GM19099 (cell line): ENCODE results near the gene INPP5A.

Experiments
- POLR2A ChIP-seq: IDR thresholded peaks from 3 replicates; pipeline ENCODE4 v1.6.1; 2011; ENCODE audit warnings: low read depth; ENCODE audit not compliant: insufficient read length; ENCODE audit errors: extremely low read depth

Gene INPP5A

DNA sequence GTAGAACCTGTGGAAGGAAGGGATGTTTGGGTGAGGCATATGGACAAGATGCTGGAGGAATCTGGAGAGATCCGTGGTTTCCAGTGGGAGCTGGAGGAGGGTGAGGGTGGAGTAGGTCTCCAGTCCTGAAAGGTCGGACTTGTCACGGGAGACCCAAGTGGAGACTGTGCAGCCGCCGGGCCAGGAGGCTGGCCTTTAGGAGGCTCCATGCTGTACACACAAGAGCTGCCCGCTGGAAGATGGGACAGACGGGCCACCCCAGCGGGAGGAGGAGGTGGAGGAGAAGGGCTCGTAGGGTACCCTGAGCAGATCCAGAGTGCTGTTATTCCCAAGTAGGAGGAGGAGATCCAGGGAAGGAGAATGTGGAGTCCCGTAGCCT lies 141.6 kb downstream of the INPP5A start:
- no peak for TF ChIP-seq POLR2A

DNA sequence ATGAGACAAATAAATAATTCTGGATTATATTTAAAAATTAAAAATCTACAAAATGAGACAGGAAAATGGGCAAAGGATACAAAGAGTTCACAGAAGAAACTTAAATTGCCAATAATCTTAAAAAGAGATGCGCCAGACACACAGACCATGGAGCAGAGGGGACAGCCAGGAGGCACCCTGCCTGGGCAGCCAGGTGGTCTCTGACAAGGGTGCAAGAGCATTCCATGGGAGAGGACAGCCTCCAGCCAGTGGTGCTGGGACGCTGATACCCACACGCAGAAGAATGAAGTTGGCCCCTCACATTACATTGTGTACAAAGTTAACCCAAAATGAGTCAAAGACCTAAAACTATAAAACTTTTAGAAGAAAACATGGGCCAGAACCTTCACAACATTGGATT lies 142.1 kb downstream of the INPP5A start:
- TF ChIP-seq POLR2A = no peak

DNA sequence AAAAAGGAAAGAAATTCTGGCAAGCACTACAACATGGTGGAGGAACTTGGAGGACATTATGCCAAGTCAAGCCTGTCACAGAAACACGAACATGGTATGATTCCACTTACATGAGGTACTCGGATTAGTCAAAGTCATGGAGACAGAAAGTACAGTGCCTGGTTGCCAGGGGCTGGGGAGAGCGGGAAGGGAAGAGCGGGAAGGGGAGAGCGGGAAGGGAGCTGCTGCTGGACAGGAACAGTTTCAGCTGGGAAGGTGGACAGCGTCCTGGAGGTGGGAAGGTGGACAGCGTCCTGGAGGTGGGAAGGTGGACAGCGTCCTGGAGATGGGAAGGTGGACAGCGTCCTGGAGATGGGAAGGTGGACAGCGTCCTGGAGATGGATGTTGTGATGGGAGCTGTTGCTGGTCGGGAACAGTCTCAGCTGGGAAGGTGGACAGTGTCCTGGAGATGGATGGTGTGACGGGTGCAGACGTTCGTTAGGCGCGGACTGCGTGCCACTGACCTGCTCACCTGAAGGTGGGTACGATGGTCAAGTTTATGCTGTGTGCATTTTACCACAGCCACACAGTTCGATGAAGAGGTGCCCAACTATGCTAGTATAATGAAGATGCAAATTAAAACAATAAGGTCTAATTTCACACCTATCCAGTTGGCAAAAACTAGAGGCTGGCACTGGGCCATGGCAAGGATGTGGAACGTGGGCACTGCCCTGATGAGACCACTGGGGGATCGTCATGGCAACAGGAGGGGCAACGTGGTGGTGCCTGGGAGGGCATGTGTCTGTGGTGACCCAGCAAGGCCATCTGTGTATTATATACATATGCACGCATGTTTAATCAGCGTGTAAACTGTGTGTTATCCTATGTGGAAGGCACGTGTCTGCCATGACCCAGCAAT lies 144.5 kb downstream of the INPP5A start:
- no peak for TF ChIP-seq POLR2A

DNA sequence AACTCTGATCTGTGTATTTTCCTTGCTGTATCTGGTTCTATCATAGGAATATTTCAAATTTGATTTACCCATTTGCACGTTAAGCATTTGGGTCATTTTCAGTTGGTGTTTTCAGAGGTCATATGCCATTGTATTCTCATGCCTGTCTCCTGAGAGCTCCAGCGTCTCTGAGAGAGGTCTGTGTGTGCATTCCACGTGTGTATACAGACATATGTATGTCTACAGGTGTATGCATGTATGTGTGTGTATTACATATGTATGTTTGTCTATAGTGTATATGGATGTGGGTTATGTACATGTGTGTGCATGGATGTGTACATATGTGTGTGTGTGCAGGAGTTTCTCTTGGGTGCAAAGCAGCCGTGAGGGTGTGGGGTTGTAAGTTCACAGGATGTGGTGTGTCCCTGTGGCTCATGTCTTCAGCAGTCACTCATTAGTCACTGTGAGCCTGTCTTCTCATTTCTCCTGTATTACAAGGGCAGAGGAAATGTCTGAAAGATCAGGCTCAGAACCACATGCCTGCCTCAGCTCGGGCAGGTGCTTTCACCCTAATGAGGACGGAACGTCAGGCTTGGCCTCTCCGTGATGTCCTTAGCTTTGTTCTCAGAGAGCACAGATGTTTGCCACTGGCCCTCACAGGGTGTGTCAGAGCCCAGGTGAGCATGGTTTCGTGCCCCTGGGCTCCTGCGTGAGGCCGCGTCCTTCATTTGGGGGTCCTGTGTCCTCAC lies 146.7 kb downstream of the INPP5A start:
- no peak for TF ChIP-seq POLR2A

DNA sequence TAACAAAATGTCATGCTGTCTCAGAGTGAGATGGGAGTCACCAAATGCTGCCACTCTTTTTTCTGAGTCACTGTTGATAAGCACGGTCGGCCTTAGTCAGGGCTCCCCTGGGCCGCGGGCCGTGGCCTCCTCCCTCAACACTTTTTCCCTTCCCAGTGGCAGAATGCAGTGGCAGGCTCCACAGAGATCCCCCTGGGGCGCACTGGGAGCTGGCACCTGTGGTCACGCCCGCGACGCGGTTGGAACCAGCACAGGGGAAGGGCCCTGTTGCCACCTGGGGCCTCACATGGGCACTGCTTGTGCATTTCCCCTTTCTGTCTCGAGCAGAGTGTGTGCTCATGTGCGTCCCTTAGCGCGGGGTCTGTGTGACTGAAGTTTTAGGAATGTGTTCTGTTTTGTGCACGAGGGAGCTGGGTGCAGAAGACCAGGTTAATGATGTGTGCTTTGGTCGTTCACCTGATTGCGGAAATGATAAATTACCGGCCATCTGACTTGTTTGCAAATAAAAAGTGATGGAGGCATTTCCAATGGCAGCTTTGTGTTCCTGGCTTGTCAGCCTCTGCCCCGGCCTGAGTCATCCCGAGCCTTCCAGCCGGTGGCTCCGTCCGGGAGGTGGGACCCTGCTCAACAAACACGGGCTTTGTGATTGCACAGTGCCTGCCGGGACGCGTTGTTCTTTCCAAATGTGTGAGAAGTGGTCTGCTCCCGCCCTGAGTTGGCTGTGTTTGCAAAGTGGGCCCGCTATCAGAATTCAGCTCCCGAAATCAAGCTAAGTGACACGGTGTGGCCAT lies 147.7 kb downstream of the INPP5A start:
- TF ChIP-seq POLR2A = no peak

DNA sequence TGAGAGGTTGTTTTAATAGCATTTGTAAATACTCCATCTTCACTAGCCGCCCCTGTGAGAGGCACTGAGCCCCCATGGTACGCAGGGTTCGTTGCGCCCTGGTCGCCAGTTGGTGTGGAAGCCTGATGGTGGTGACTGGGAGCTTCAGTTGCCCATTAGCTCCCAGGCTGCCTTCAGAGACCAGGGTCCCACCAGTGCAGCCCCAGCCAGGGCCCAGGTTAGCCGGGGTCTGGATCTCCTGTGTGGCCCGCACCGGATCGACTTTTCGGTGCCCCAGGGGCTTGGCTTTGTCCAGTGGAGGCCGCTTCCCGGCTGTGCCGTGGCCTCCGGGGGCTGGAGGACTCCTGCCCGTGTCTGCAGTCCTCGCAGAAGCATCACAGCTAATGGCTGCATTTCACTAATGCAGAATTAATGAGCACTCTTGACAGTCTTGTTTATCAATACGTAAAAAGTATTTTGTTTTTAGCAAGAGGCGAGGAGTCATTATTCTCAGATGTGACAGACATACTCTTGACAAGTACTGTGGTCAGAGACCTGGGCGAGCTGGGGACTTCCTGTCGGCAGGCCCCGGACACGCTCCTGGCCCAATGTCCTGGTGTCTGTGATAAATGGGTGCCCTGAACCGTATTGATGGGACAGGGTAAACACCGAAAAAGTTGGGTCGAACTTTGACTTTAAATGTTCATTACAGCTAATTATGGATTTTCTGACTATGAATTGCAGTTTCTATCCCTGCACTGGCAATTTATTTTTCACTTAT lies 148.5 kb downstream of the INPP5A start:
- TF ChIP-seq POLR2A = no peak

DNA sequence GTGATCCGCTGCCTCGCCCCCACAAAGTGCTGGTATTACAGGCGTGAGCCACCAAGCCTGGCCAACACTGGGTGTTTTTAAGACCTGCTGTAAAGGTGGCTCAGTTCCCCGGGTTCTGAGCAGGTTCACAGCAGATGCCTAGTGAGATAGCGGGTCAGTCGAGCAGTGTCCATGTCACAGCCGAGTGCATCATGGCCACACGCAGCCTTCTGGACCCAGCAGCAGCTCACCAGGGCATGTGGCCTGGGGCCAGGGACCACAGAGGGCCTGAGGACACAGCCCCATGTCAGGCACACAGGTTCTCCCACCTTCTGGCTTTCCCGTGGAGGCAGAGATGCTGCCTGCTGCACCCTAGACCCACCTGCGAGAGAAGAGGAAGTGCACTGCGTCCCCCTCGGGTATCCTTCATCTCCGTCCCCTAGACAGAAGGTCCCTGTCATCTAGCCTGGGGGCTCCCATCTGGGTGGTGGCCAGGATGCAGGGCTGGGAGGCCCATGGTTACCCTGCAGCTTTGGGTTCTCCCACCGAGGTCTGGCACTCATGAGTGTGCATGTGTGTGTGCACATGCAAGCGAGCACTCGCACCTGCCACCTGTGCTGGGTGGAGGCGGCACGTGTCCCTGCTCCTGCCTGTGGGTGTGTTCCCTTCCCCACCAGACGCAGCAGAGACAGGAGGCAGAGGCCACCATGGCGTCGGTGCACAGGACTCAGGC lies 149.8 kb downstream of the INPP5A start:
- no peak for TF ChIP-seq POLR2A

DNA sequence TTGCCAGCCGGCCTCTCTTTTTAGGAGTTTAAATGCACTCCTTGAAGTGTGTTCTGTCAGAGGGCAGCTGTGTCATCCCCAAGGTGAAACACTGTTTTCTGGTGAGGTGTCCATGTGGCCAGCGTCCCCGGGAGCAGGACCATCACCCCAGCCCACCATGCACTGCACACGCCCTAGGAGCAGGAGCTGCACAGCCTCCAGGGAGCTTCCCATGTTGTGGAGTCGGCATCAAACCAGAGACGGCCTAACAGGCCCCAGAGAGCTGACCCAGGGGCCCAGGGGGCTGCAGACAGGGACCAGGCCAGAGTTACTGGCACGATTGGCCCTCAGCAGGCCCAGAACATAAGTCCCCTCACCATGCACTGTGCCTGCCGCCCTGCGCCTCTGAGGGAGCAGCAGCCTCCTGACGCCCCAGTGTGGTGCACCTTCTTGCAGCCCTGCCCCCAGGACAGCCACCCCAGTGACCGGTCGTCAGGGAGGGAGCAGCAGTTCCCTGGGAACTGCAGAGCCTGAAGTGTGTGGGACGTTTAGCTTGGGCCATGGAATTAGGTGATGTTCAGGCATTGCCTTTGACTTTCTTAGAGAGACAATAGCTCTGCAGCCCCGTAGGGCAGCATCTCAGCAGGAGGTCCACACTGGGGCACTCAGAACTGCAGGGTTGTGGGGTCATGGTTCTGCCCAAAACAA lies 150.4 kb downstream of the INPP5A start:
- no peak for TF ChIP-seq POLR2A

DNA sequence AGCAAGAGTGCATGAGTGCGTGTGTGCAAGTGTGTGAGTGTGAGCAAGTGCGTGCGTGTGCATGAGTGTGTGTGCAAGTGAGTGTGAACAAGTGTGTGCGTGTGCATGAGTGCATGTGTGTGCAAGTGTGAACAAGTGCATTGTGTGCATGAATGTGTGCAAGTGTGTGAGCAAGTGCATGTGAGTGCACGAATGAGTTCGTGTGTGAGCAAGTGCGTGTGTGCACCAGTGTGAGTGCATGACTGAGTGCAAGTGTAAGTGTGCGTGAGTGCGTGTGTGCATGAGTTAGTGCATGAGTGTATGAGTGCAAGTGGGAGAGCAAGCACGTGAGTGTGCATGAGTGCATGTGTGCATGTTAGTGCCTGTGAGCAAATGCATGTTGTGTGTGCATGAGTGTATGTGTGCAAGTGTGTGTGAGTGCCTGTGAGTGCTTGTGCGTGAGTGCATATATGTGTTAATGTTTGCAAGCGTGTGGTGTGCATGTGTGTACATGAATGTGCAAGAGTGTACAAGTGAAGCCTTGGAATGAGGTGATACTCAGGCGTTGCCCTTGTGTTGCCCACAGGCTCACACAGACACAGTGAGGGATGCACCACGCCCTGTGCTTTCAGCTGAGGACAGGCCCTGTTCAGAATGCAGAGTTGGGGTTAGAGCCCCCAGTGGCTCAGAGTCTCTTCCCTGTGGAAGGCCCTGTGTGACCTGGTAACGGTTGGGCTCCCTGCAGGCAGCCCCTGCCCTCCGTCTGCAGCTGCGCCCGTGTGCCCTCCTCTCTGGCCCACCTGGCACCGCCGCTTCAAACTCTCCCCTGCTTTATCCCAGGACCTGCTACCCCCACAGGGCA lies 151.2 kb downstream of the INPP5A start:
- no peak for TF ChIP-seq POLR2A

DNA sequence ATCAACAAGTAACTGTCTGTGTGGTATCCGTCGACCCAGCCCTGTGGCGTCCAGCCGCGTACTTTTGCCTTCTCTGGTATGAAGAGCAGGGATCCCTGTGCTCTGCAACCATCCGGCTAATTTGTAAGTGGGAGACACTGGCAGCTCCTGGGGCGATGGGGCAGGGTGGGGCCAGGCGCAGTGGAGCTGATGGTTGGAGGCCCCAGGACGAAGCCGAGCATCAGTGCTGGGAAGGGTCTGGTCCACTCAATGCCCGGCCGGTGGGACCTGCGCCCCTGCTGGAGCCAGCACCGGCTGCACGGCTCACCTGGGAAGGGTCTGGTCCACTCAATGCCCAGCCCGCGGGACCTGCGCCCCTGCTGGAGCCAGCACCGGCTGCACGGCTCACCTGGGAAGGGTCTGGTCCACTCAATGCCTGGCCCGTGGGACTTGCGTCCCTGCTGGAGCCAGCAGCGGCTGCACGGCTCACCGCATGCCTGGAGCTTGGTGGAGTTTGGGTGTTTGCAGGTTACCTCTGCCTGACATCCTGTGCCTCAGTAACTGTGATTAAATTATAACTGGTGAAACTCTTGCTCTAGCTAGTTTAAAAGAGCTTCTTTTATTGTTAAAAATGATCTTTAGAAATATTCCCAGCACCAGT lies 152.3 kb downstream of the INPP5A start:
- TF ChIP-seq POLR2A = no peak

DNA sequence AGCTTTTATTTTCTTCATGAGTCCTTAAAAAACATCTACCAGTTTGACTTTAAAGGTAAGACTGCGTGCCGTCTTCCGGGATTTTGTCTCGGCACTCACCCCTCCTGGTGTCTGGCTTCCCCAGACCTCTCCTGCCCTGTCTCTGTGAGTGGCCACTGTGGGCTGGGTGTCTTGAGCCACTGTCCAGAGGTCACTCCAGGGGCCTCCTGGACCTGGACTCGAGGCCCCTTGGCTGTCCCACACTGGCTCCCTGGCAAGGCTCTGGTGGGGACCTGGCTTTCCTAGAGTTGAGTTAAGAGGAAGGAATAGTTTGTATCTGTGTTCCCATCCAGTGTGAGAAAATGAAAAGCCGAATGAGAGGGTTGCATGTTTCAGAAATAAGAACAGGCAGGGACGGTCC lies 152.8 kb downstream of the INPP5A start:
- no peak for TF ChIP-seq POLR2A
